ENCODE results near the gene BBS9. TPM values are rescaled to one million over a fixed set of nuclear protein-coding genes. Genes with fewer than 3 reads are reported as not detected.

The BBS9 gene
- total and polyA plus RNA-seq, 9 of the 15 experiments (the other 6 are each of a cell fraction or from before 2014, with no cell fraction given), result 0.77 to 3.3 (median 2.4) TPM

GRCh38 chr7:33487998-33488682 is 358.8 kb downstream of the BBS9 start (continued):
- TF ChIP-seq REST (IDR thresholded peaks at IDR 0.05; ENCODE audit: borderline replicate concordance) (no peak), REST (CRISPR knock-in tag; IDR thresholded peaks at IDR 0.05; ENCODE audit: low read depth) (no peak), ILK (tag; IDR thresholded peaks at IDR 0.05; ENCODE audit: borderline replicate concordance, low read depth) (no peak)

Measured in K562 (cell line).